PC-9 (cell line): Measurements from ENCODE around the gene TSR3. TPM values are rescaled to one million over a fixed set of nuclear protein-coding genes. Genes with fewer than 3 reads are reported as not detected.

ENCODE experiments used
- BruUV-seq: library from RNA; stranded (reverse); fragments of 400-500 nt; replicated peaks from 2 replicates; lab custom pipeline; 2021; lab: Mats Ljungman, UMichigan
- CTCF ChIA-PET: fragments of 300-600 bp; sonication (Branson Sonifier 250); formaldehyde crosslinking; loops from one replicate; lab custom pipeline; 2022; ENCODE audit warnings: antibody characterized with exemption; lab: Charles Lee
- POLR2A ChIA-PET: fragments of 300-600 bp; sonication (Branson Sonifier 250); formaldehyde crosslinking; loops from one replicate; lab custom pipeline; 2022; ENCODE audit warnings: antibody characterized with exemption; ENCODE audit not compliant: unreplicated experiment; lab: Charles Lee
- DNase-seq, 2 experiments: peaks; one replicate each; pipeline versions ENCODE4 v3.0.0 to v3.0.0-alpha.2; 2015 to 2022; ENCODE audit warnings: mixed read lengths in 1 of 2
- H2AFZ ChIP-seq: fragments of 200-600 bp; sonication (generic); 2 replicates; pipeline ENCODE4 v1.8.1; 2017; ENCODE audit warnings: antibody characterized with exemption
- H3F3A ChIP-seq: fragments of 200-600 bp; sonication (generic); 2 replicates; pipeline ENCODE4 v1.8.1; 2017; ENCODE audit warnings: antibody characterized with exemption, mild to moderate bottlenecking, low read depth; ENCODE audit not compliant: insufficient read depth
- H3K27ac ChIP-seq: fragments of 200-600 bp; sonication (generic); 2 replicates; pipeline ENCODE4 v1.6.1; 2016; ENCODE audit warnings: mixed run types
- H3K27me3 ChIP-seq: fragments of 200-600 bp; sonication (generic); 2 replicates; pipeline ENCODE4 v1.6.1; 2016; ENCODE audit warnings: low read depth, mixed run types; ENCODE audit not compliant: insufficient read depth
- H3K36me3 ChIP-seq: fragments of 200-600 bp; sonication (generic); 2 replicates; pipeline ENCODE4 v1.6.1; 2016; ENCODE audit warnings: low read depth, mixed run types
- H3K4me1 ChIP-seq: fragments of 200-600 bp; sonication (generic); replicated peaks from 2 replicates; pipeline ENCODE4 v1.6.1; 2016; ENCODE audit warnings: mixed run types; ENCODE audit not compliant: insufficient read depth
- H3K4me2 ChIP-seq: fragments of 200-600 bp; sonication (generic); 2 replicates; pipeline ENCODE4 v1.6.1; 2017; ENCODE audit warnings: mixed run types
- H3K4me3 ChIP-seq: fragments of 200-600 bp; sonication (generic); 2 replicates; pipeline ENCODE4 v1.6.1; 2016; ENCODE audit warnings: mixed run types
- H3K79me2 ChIP-seq: fragments of 200-600 bp; sonication (generic); 2 replicates; pipeline ENCODE4 v1.6.1; 2017; ENCODE audit warnings: low read depth, mixed run types
- H3K9me2 ChIP-seq: fragments of 200-600 bp; sonication (generic); 2 replicates; pipeline ENCODE4 v1.8.1; 2017; ENCODE audit warnings: mild to moderate bottlenecking; ENCODE audit not compliant: insufficient read depth
- H3K9me3 ChIP-seq: fragments of 200-600 bp; sonication (generic); 2 replicates; pipeline ENCODE4 v1.8.1; 2016; ENCODE audit warnings: low read depth; ENCODE audit not compliant: insufficient read depth
- H4K20me1 ChIP-seq: fragments of 200-600 bp; sonication (generic); 2 replicates; pipeline ENCODE4 v1.8.1; 2017; ENCODE audit not compliant: insufficient read depth
- CTCF ChIP-seq: fragments of 200-600 bp; sonication (generic); conservative IDR thresholded peaks from 2 replicates; pipeline ENCODE4 v1.6.1; 2017; ENCODE audit warnings: mixed run types, antibody characterized with exemption, mild to moderate bottlenecking, moderate library complexity
- EZH2 ChIP-seq: fragments of 200-600 bp; sonication (generic); IDR thresholded peaks from 2 replicates; pipeline ENCODE4 v1.8.0; 2017; ENCODE audit warnings: antibody characterized with exemption, low read depth
- intact Hi-C: fragments of 100-400 bp; cut with micrococcal nuclease; formaldehyde crosslinking; loops from one replicate; pipeline ENCODE4 v1.10.0; 2022; ENCODE audit not compliant: unreplicated experiment
- total RNA-seq: library from RNA; stranded (reverse); gene quantifications from 2 replicates; pipeline ENCODE4 v1.2.3, GENCODE V29; 2021

The TSR3 gene
- total RNA-seq, 1 experiment from 2014 or later, result 69.5 TPM

- no peaks in the 10 kb centered on the region for H3K27me3 ChIP-seq
Measured at GRCh38 chr16:1335996-1336395, 15.7 kb downstream of the TSR3 start.

GRCh38 chr16:1335211-1335971, 16.3 kb downstream of the TSR3 start:
- H3K9me2 ChIP-seq, result no peaks in the 10 kb centered on the region
- CTCF ChIA-PET, result interaction anchor here (0.6 kb wide), 1 partner anchor 1570 kb away, joined by 5 read pairs; no protein-coding TSS in a partner anchor
- H3F3A ChIP-seq, result no peaks in the 10 kb centered on the region
- no peaks in the 10 kb centered on the region for H3K9me3 ChIP-seq
- no peaks in the 10 kb centered on the region for H4K20me1 ChIP-seq
- no peak for DNase-seq
- TF ChIP-seq EZH2 (no peak), CTCF (no peak)
- no peaks in the 10 kb centered on the region for H3K36me3 ChIP-seq
- BruUV-seq, result no TSS peak
- no peak overlapping the region for H3K4me2 ChIP-seq
- H3K4me1 ChIP-seq, result peaks cover 15% of the 10 kb centered on the region
- no peak overlapping the region for H3K27ac ChIP-seq
- no peaks in the 10 kb centered on the region for H3K79me2 ChIP-seq
- POLR2A ChIA-PET, result interaction anchor here (0.6 kb wide), 1 partner anchor 39 kb away, joined by 3 read pairs; no protein-coding TSS in a partner anchor
- H2AFZ ChIP-seq, result no peak overlapping the region
- no peaks in the 10 kb centered on the region for H3K27me3 ChIP-seq
- no peak overlapping the region for H3K4me3 ChIP-seq
- intact Hi-C loops, result no loop called here

More at GRCh38 chr16:1335996-1336395, 15.7 kb downstream of the TSR3 start:
- TF ChIP-seq CTCF (no peak), EZH2 (no peak)
- DNase-seq, result no peak
- BruUV-seq, result no TSS peak
- ChIA-PET CTCF (no interaction called here), POLR2A (no interaction called here)
- intact Hi-C loops, result no loop called here
- H3K4me3 ChIP-seq, result no peak overlapping the region
- H3K9me3 ChIP-seq, result no peaks in the 10 kb centered on the region
- no peaks in the 10 kb centered on the region for H4K20me1 ChIP-seq
- H3K9me2 ChIP-seq, result no peaks in the 10 kb centered on the region
- H3K4me2 ChIP-seq, result no peak overlapping the region
- H3K36me3 ChIP-seq, result no peaks in the 10 kb centered on the region
- no peaks in the 10 kb centered on the region for H3K79me2 ChIP-seq
- no peak overlapping the region for H3K27ac ChIP-seq
- no peak overlapping the region for H2AFZ ChIP-seq
- H3F3A ChIP-seq, result no peaks in the 10 kb centered on the region
- H3K4me1 ChIP-seq, result peaks cover 15% of the 10 kb centered on the region

- no peak for DNase-seq
- H2AFZ ChIP-seq, result no peak overlapping the region
- H3F3A ChIP-seq, result no peaks in the 10 kb centered on the region
- H3K79me2 ChIP-seq, result no peaks in the 10 kb centered on the region
- no peaks in the 10 kb centered on the region for H3K36me3 ChIP-seq
- H3K4me1 ChIP-seq, result peaks cover 15% of the 10 kb centered on the region
- H3K9me2 ChIP-seq, result no peaks in the 10 kb centered on the region
- H4K20me1 ChIP-seq, result no peaks in the 10 kb centered on the region
- H3K9me3 ChIP-seq, result no peaks in the 10 kb centered on the region
- no peak for TF ChIP-seq EZH2
- TF ChIP-seq CTCF, result no peak
- ChIA-PET POLR2A (no interaction called here), CTCF (interaction anchor here (0.6 kb wide), 1 partner anchor 1570 kb away, joined by 5 read pairs; no protein-coding TSS in a partner anchor)
- no peak overlapping the region for H3K4me2 ChIP-seq
- intact Hi-C loops, result loop anchor here (5.0 kb wide), 1 partner anchor 278 kb away; the partner anchor contains the start of genes CRAMP1 and IFT140
- H3K27me3 ChIP-seq, result no peaks in the 10 kb centered on the region
- no TSS peak for BruUV-seq
- no peak overlapping the region for H3K4me3 ChIP-seq
- H3K27ac ChIP-seq, result no peak overlapping the region
Measured at GRCh38 chr16:1334739-1335138, 16.9 kb downstream of the TSR3 start.
